ENCODE measurements around the gene CACNB2. TPM values are rescaled to one million over a fixed set of nuclear protein-coding genes. Genes with fewer than 3 reads are reported as not detected.
"Not testable (repeated sequence)": the region's sequence is repeated elsewhere in the genome, so short reads cannot be mapped to it uniquely, and the experiment has no call there.

CACNB2 gene
- total RNA-seq, 2 experiments from 2014 or later = not detected

DNA sequence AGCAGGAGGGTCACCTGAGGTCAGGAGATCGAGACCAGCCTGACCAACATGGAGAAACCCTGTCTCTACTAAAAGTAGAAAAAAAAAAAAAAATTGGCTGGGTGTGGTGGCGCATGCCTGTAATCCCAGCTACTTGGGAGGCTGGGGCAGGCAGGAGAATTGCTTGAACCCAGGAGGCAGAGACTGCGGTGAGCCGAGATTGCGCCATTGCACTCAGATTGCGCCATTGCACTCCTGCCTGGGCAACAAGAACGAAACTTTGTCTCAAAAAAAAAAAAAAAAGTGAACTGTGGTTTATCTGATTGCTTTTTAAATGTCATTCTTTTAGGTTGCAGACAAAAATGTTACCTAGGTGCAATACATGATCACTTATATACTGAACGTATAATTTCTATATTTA lies 16.6 kb downstream of the CACNB2 start:
- H3K9me3 Mint-ChIP-seq; H3K36me3 Mint-ChIP-seq (ENCODE audit: low read depth); CTCF ChIA-PET; POLR2A ChIA-PET; H3K4me3 Mint-ChIP-seq; DNase-seq; H3K27me3 Mint-ChIP-seq; H3K4me1 Mint-ChIP-seq; H3K27ac Mint-ChIP-seq: not testable (repeated sequence)

DNA sequence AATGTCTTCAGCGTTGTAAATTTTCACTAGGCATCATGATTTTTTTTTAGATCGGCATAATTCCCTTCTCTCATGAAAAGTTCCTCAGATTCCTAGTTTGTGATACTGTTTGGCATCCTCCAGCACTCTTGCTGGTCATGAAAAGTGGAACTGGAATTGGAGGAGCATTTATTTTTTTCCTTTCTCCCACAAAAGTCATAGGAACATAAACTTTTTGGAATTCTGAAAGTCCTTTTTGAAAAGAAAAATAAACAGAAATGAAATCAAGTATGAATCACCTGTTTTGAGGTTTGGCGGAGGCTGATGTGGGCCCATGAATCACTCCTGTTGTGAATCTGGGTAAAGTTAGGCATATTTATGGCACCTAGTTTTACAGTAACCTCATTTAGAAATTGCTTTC lies 17.7 kb downstream of the CACNB2 start:
- POLR2A ChIA-PET = no interaction called here
- CTCF ChIA-PET = no interaction called here
- Mint-ChIP-seq H3K27ac (no peak overlapping the region), H3K9me3 (no peaks in the 10 kb centered on the region), H3K4me3 (no peak overlapping the region), H3K27me3 (no peaks in the 10 kb centered on the region), H3K36me3 (ENCODE audit: low read depth) (no peaks in the 10 kb centered on the region), H3K4me1 (no peaks in the 10 kb centered on the region)
- no peak for DNase-seq

DNA sequence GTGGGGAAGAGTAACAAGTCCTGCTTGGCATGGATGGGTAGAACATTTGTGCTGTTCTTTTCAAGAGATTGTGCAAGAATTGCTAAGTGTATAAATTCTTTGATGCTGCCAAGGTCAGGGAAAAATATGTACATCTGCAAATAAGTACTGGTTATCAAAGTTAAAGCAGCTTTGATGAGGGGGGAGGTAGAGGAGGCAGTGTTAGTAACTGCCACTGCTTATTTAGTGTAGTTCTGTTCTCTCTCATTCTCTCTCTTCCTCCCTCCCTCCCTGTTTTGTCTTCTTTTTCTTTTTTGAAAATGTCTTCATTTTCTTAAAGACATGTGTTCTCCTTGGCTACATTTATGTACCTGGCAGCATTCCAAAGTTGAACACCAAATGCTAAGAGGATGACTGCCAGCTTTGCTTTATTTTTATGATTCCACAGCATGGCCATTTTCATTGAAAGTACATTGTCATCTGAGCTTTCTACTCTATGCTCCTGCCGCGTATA lies 18.6 kb downstream of the CACNB2 start:
- POLR2A ChIA-PET = no interaction called here
- Mint-ChIP-seq H3K4me1 (no peaks in the 10 kb centered on the region), H3K27me3 (no peaks in the 10 kb centered on the region), H3K36me3 (ENCODE audit: low read depth) (no peaks in the 10 kb centered on the region), H3K27ac (no peak overlapping the region), H3K4me3 (no peak overlapping the region), H3K9me3 (no peaks in the 10 kb centered on the region)
- no peak for DNase-seq
- CTCF ChIA-PET = no interaction called here

DNA sequence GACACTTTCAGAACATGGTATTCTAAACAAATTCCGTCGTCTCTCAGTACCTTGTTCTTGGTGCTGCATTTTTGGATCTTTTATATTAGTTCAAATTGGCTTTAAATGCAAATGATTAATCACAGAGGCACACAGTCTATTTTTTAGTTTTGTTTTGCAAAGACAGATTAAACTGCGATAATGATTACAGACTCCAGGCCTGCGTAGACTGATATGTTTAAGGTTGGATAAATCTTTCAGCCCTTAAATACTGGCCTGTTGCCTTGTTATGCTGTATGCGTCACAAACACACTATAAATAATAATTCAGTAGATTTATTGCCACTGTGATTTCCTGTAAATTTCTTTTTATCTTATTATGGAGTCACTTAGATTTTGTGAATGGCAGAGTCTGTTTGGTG lies 19.3 kb downstream of the CACNB2 start:
- ChIA-PET CTCF (no interaction called here), POLR2A (no interaction called here)
- Mint-ChIP-seq H3K4me1 (no peaks in the 10 kb centered on the region), H3K27ac (no peak overlapping the region), H3K4me3 (no peak overlapping the region), H3K27me3 (no peaks in the 10 kb centered on the region), H3K9me3 (no peaks in the 10 kb centered on the region), H3K36me3 (ENCODE audit: low read depth) (no peaks in the 10 kb centered on the region)
- no peak for DNase-seq

DNA sequence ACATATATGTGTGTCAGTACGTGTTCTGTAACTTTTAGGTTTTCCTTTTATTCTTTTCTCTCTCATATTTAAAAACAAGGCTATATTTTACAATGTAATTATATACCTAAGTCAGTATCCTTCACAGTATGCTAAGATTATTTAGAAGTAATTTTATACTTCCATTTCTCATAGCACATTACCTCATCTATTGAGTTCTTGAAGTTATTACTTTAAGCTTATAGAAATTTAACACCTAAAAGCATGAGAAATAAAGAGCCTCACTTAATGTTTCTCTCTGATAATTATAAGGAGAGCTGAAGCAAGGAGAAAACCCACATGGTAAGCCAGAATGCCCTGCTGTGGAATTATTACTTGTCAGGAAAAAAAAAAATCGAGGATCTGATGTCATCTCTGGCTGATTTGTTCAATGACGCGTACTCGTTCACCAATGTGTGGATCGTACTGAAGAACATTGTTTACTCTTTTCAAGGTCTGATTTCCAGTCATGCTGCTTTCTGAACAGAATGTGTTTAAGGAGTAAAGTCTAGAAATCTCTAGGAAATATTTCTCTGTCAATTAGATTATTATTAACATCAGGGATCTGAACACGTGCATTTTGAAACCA lies 21.9 kb downstream of the CACNB2 start:
- DNase-seq = no peak
- no peaks in the 10 kb centered on the region for H3K27me3 Mint-ChIP-seq
- no peak overlapping the region for H3K4me3 Mint-ChIP-seq
- H3K36me3 Mint-ChIP-seq (ENCODE audit: low read depth) = no peaks in the 10 kb centered on the region
- no peaks in the 10 kb centered on the region for H3K4me1 Mint-ChIP-seq
- no peak overlapping the region for H3K27ac Mint-ChIP-seq
- POLR2A ChIA-PET = no interaction called here
- no peaks in the 10 kb centered on the region for H3K9me3 Mint-ChIP-seq
- CTCF ChIA-PET = no interaction called here

DNA sequence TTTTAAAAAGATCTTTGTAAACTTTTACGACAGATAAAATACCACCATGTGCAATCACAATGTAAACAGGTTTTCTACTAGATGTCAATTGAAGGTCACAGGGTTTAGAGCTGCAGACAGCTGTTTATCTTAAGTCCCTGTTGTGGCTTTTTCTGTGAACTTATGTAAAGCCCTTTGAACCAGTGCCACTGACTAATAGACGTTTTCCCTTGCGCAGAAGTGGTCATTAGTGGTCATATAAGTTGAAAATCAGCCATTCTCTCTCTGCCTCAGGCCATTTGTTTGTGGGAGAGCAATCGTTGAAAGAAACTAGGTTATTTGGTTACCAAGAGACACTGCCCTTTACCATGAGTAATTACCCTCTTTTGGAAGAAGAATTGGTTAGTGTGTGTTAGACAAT lies 23.9 kb downstream of the CACNB2 start:
- Mint-ChIP-seq H3K27ac (no peak overlapping the region), H3K36me3 (ENCODE audit: low read depth) (no peaks in the 10 kb centered on the region), H3K4me3 (no peak overlapping the region), H3K9me3 (no peaks in the 10 kb centered on the region), H3K4me1 (no peaks in the 10 kb centered on the region), H3K27me3 (no peaks in the 10 kb centered on the region)
- CTCF ChIA-PET = no interaction called here
- DNase-seq = no peak
- POLR2A ChIA-PET = no interaction called here

DNA sequence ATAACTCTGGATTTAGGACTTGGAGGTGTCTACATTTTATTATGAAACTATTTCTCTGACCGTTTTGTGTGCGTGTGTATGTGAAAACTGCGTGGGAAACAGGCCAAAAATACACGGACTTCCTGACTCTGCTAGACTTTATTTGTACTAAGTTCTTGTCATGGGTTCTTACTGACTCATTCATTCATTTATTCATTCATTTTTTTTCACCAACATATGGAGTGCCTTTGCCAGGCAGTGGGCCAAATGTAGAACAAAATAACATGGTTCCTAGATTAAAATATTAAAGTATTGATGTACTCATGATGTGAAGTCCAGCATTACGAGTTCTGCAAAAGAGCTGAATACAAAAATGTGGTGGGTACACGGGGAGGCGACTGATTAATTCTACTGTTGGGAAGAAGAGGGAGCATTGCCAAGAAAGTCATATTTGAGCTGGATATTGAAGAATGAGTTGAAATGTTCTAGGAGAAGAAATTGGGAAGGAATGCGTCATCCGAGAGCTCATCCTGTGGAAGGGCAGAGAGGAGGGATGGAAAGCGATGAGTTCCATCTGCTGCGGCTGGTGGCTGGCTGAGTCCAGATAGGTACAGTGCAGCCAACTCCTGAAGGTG lies 24.6 kb downstream of the CACNB2 start:
- Mint-ChIP-seq H3K27me3 (no peaks in the 10 kb centered on the region), H3K36me3 (ENCODE audit: low read depth) (no peaks in the 10 kb centered on the region), H3K4me3 (no peak overlapping the region), H3K9me3 (no peaks in the 10 kb centered on the region), H3K4me1 (no peaks in the 10 kb centered on the region), H3K27ac (no peak overlapping the region)
- CTCF ChIA-PET = no interaction called here
- no peak for DNase-seq
- POLR2A ChIA-PET = no interaction called here

DNA sequence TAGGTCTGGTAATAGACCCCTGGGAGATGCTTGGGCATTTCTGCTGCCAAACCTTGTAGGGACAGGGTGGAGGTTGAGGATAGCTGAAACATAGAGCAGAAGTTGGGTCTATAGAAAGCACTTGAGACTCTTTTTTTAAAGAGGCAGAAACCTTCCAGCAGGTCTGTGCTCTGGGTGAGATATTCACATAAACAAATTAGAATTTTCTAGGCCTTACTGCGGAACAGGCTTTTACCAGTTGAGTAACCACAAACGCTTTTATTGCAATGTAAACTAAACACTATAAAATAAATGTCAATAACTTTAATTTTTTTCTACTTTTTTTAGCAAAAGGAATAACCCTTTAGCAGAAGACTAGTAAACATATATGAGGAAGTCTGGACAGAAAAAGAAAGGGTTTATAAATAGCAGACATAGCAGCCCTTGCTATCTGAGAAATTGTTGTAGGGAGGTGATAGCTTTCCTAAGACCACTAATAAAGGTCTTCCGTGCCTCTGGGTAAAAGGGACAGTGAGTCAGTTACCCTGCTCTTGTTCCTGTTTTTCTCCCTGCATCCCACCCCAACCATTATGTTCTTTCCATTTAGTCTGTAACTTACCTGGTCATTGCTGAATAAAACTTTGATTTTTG lies 38.7 kb downstream of the CACNB2 start:
- no peaks in the 10 kb centered on the region for H3K36me3 Mint-ChIP-seq (ENCODE audit: low read depth)
- no peaks in the 10 kb centered on the region for H3K9me3 Mint-ChIP-seq
- no peaks in the 10 kb centered on the region for H3K4me1 Mint-ChIP-seq
- POLR2A ChIA-PET = interaction anchor here (0.6 kb wide), 1 partner anchor 18 kb away, joined by 5 read pairs; no protein-coding TSS in a partner anchor
- CTCF ChIA-PET = no interaction called here
- DNase-seq = no peak
- no peak overlapping the region for H3K4me3 Mint-ChIP-seq
- no peak overlapping the region for H3K27ac Mint-ChIP-seq
- no peaks in the 10 kb centered on the region for H3K27me3 Mint-ChIP-seq

DNA sequence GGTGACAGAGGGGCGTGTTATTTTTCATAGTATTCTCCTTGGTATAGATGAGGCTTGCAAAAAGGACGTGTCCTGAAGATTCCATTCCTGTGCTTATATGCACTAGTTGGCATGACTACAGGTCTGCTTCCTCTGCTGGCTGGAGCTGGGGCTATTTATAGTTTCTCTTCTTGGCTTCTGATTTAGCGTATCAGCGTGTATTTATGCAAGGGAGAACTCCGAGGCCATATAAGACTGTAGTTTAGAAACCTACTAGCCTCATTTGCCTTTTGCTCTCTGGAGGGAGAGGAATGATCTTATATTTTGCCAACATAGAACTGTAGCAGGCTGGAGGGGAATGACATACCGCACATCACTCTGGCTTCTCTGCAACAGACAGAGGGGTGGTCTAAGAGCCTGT lies 39.7 kb downstream of the CACNB2 start:
- no peaks in the 10 kb centered on the region for H3K36me3 Mint-ChIP-seq (ENCODE audit: low read depth)
- CTCF ChIA-PET = no interaction called here
- H3K9me3 Mint-ChIP-seq = no peaks in the 10 kb centered on the region
- no peak overlapping the region for H3K27ac Mint-ChIP-seq
- H3K4me3 Mint-ChIP-seq = no peak overlapping the region
- H3K4me1 Mint-ChIP-seq = no peaks in the 10 kb centered on the region
- no peaks in the 10 kb centered on the region for H3K27me3 Mint-ChIP-seq
- DNase-seq = no peak
- POLR2A ChIA-PET = no interaction called here

DNA sequence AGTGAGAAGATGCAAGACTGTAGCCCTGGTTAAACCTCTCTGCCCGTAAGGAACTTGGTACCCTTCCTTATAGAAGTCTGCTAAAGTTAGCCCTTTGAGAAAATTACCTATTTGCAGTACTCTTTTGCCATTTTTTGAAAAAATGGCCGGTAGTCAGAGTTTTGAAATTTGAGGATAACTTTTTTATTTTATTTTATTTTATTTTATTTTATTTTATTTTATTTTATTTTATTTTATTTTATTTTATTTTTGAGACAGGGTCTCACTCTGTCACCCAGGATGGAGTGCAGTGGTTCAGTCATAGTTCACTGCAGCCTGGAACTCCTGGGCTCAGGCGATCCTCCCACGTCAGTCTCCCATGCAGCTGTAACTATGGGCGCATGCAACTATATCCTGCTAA lies 41.2 kb downstream of the CACNB2 start:
- DNase-seq; H3K9me3 Mint-ChIP-seq; H3K36me3 Mint-ChIP-seq (ENCODE audit: low read depth); H3K4me3 Mint-ChIP-seq; CTCF ChIA-PET; POLR2A ChIA-PET; H3K4me1 Mint-ChIP-seq; H3K27ac Mint-ChIP-seq; H3K27me3 Mint-ChIP-seq: not testable (repeated sequence)

DNA sequence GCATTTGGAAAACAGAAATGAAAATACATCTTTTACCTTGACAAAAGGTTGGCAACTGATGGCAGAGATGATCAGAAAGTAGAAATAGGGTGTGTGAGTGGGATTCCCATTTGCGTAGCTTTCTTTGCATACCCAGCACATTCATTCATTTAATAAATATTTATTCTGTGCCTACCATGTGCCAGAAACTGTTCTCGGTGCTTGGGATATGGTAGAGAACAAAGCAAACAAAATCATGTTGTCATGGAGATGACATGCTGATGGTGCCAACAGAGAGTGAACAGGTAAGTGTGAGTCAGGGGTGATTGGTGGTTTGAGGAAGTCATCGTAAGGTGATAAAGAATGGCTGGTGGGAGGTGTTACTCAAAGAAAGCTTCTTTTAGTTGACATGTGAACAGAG lies 45.4 kb downstream of the CACNB2 start:
- H3K4me1 Mint-ChIP-seq = no peaks in the 10 kb centered on the region
- H3K27me3 Mint-ChIP-seq = no peaks in the 10 kb centered on the region
- DNase-seq = no peak
- H3K9me3 Mint-ChIP-seq = no peaks in the 10 kb centered on the region
- H3K4me3 Mint-ChIP-seq = no peak overlapping the region
- no peaks in the 10 kb centered on the region for H3K36me3 Mint-ChIP-seq (ENCODE audit: low read depth)
- ChIA-PET POLR2A (no interaction called here), CTCF (no interaction called here)
- no peak overlapping the region for H3K27ac Mint-ChIP-seq

DNA sequence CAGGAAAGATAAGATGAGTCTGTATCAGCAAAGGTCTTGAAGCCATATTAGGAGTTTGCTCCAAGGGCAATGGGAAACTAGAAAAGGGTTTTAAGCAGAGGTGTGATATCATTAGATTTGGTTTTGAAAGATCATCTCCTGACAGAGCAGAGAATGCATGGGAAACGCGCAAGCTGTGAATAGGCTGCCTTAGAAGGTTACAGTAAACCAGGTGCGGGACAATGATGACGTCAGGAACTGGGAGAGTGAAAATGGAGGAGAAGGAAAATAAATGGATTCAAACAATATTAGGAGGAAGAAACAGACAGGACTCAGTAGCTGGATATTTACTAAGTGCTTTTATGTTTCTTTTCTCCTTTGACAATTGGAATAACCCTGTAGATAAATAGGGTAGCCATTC lies 50.6 kb downstream of the CACNB2 start:
- ChIA-PET POLR2A (no interaction called here), CTCF (no interaction called here)
- H3K27ac Mint-ChIP-seq = no peak overlapping the region
- no peaks in the 10 kb centered on the region for H3K36me3 Mint-ChIP-seq (ENCODE audit: low read depth)
- no peaks in the 10 kb centered on the region for H3K4me1 Mint-ChIP-seq
- H3K9me3 Mint-ChIP-seq = no peaks in the 10 kb centered on the region
- H3K27me3 Mint-ChIP-seq = no peaks in the 10 kb centered on the region
- H3K4me3 Mint-ChIP-seq = no peak overlapping the region
- DNase-seq = no peak

DNA sequence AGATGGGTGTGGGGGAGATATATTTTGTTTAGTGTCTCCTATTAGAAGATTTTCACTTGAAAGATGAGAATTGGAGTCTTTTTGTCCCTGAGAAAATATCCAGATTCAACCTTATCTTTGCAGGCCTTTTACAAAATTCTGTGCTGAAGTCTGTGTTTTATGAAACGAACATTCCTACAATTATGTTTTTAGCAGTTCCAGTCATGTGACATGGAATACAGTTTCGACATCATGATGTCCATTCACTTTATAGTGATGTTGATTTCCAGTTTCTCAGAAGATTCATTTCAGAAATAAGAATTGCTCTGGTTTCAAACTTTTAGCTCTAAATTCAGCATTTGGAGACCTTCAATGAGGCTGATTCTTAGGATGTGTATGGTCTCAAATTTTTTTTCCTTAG lies 54.4 kb downstream of the CACNB2 start:
- no peak for DNase-seq
- ChIA-PET CTCF (no interaction called here), POLR2A (no interaction called here)
- Mint-ChIP-seq H3K9me3 (no peaks in the 10 kb centered on the region), H3K36me3 (ENCODE audit: low read depth) (no peaks in the 10 kb centered on the region), H3K27ac (no peak overlapping the region), H3K4me3 (no peak overlapping the region), H3K27me3 (no peaks in the 10 kb centered on the region), H3K4me1 (no peaks in the 10 kb centered on the region)

Measured in activated CD4-positive, alpha-beta T cell treated with anti-CD3 and anti-CD28 coated beads, Interleukin-2, amount 10 ng/mL, durations not matched to agents 7 days and 5 days (primary cell).